Common myeloid progenitor, CD34-positive (primary cell): ENCODE data around the gene GJA5. TPM values are rescaled to one million over a fixed set of nuclear protein-coding genes. Genes with fewer than 3 reads are reported as not detected.

ENCODE experiments used
- CTCF ChIA-PET: fragments of 350-600 bp; sonication (Branson Sonifier 250); formaldehyde crosslinking; loops from one replicate; lab custom pipeline; 2021; ENCODE audit warnings: antibody characterized with exemption; lab: Charles Lee
- POLR2A ChIA-PET: fragments of 350-600 bp; sonication (Branson Sonifier 250); formaldehyde crosslinking; loops from one replicate; lab custom pipeline; 2021; ENCODE audit warnings: antibody characterized with exemption; lab: Charles Lee
- DNase-seq, 3 donors: peaks; one replicate each; pipeline versions ENCODE4 v3.0.0 to v3.0.0-alpha.2; 2013
- H3K27ac ChIP-seq, 2 experiments: 1 replicate in 1 of 2; 2 replicates in 1 of 2; pipeline ENCODE4 v1.7.0; 2013; ENCODE audit warnings: inconsistent platforms in 2 of 2, low read length in 2 of 2, mild to moderate bottlenecking in 2 of 2, low read depth in 1 of 2, moderate library complexity in 1 of 2; ENCODE audit not compliant: severe bottlenecking in 2 of 2, insufficient read depth in 1 of 2, poor library complexity in 1 of 2
- H3K27me3 ChIP-seq, 5 experiments: replicated peaks in 2 of 5; 1 replicate in 3 of 5; 2 replicates in 2 of 5; pipeline versions ENCODE4 v1.6.1 to v1.7.0; 2013; ENCODE audit warnings: low read length in 4 of 5, mild to moderate bottlenecking in 2 of 5, moderate library complexity in 2 of 5, inconsistent platforms in 1 of 5; ENCODE audit not compliant: insufficient read depth in 5 of 5, control insufficient read depth in 4 of 5
- H3K36me3 ChIP-seq, 4 experiments: 1 replicate in 2 of 4; 2 replicates in 2 of 4; pipeline versions ENCODE4 v1.6.1 to v1.7.0; 2013; ENCODE audit warnings: low read length in 3 of 4, control low read depth in 1 of 4, mild to moderate bottlenecking in 1 of 4; ENCODE audit not compliant: control insufficient read depth in 4 of 4, insufficient read depth in 4 of 4
- H3K4me1 ChIP-seq, 4 experiments: 1 replicate in 3 of 4; 2 replicates in 1 of 4; pipeline versions ENCODE4 v1.6.1 to v1.7.1; 2013; ENCODE audit warnings: low read length in 3 of 4, mild to moderate bottlenecking in 3 of 4, control low read depth in 1 of 4, inconsistent platforms in 1 of 4, moderate library complexity in 1 of 4; ENCODE audit not compliant: control insufficient read depth in 4 of 4, insufficient read depth in 4 of 4; ENCODE audit errors: control extremely low read depth in 1 of 4
- H3K4me3 ChIP-seq, 7 experiments: 1 replicate in 4 of 7; 2 replicates in 3 of 7; pipeline versions ENCODE4 v1.5.1 to v1.7.0; 2013; ENCODE audit warnings: mild to moderate bottlenecking in 7 of 7, low read length in 6 of 7, moderate library complexity in 6 of 7, inconsistent platforms in 2 of 7, low read depth in 2 of 7, control low read depth in 1 of 7; ENCODE audit not compliant: insufficient read depth in 4 of 7, control insufficient read depth in 1 of 7; ENCODE audit errors: extremely low read depth in 1 of 7
- H3K9me3 ChIP-seq, 5 experiments: 1 replicate in 4 of 5; 2 replicates in 1 of 5; pipeline versions ENCODE4 v1.6.1 to v1.7.1; 2013; ENCODE audit warnings: low read length in 4 of 5, mild to moderate bottlenecking in 2 of 5, inconsistent platforms in 1 of 5, low read depth in 1 of 5, moderate library complexity in 1 of 5; ENCODE audit not compliant: control insufficient read depth in 4 of 5, insufficient read depth in 2 of 5; ENCODE audit errors: control extremely low read depth in 1 of 5
- WGBS: methylation state at CpG from one replicate; pipeline ENCODE4 v1.1.5; 2013; ENCODE audit not compliant: insufficient coverage; 5-methylcytosine and 5-hydroxymethylcytosine counted together
- polyA plus RNA-seq: library from polyadenylated mRNA; unstranded; fragments of 120-200 nt; gene quantifications from one replicate; pipeline ENCODE4 v1.2.1, GENCODE V29; 2013

GJA5 gene
- 0.01 TPM for polyA plus RNA-seq

GRCh38 chr1:147760481-147761260 is at the start of gene GJA5:
Gene GJA5 (minus strand): TSS chr1:147760602. CDS start chr1:147759238, 1,364 bp downstream.
- WGBS, result 68% methylated on average over 4 of the region's 7 CpGs
- no peak for DNase-seq
- Histone ChIP-seq H3K4me3 (no peak within 1 kb of the TSS), H3K27me3 (no peaks in the 10 kb centered on the region), H3K36me3 (no peaks in the 10 kb centered on the region), H3K27ac (no peak within 1 kb of the TSS), H3K4me1 (peaks cover 6 to 23% (median 17%) of the 10 kb centered on the region in 4 experiments), H3K9me3 (no peaks in the 10 kb centered on the region)
- CTCF ChIA-PET, result no interaction called here
- POLR2A ChIA-PET, result no interaction called here

GRCh38 chr1:147809236-147809635 is 48.8 kb upstream of the GJA5 start:
- CTCF ChIA-PET, result no interaction called here

GRCh38 chr1:147808025-147808424 is 47.6 kb upstream of the GJA5 start:
- ChIA-PET POLR2A (no interaction called here), CTCF (no interaction called here)
- H3K36me3 ChIP-seq, result no peaks in the 10 kb centered on the region
- H3K27ac ChIP-seq, result no peak overlapping the region
- no peaks in the 10 kb centered on the region for H3K27me3 ChIP-seq
- H3K9me3 ChIP-seq, result no peaks in the 10 kb centered on the region
- DNase-seq, result no peak
- 76% methylated on average over 4 of the region's 4 CpGs for WGBS
- no peak overlapping the region for H3K4me3 ChIP-seq
- H3K4me1 ChIP-seq, result peaks cover 0 to 5% (median 1%) of the 10 kb centered on the region in 4 experiments

More at GRCh38 chr1:147809236-147809635, 48.8 kb upstream of the GJA5 start:
- WGBS, result 86% methylated on average over 1 of the region's 1 CpG
- POLR2A ChIA-PET, result no interaction called here
- Histone ChIP-seq H3K4me1 (peaks cover 0 to 7% (median 1%) of the 10 kb centered on the region in 4 experiments), H3K9me3 (no peaks in the 10 kb centered on the region), H3K27me3 (no peaks in the 10 kb centered on the region), H3K4me3 (no peak overlapping the region), H3K36me3 (no peaks in the 10 kb centered on the region), H3K27ac (no peak overlapping the region)
- DNase-seq, result no peak

- POLR2A ChIA-PET, result no interaction called here
- no peak overlapping the region for H3K27ac ChIP-seq
- no peaks in the 10 kb centered on the region for H3K27me3 ChIP-seq
- no peak overlapping the region for H3K4me3 ChIP-seq
- no peaks in the 10 kb centered on the region for H3K36me3 ChIP-seq
- no peaks in the 10 kb centered on the region for H3K9me3 ChIP-seq
- WGBS, result 100% methylated on average over 3 of the region's 4 CpGs
- CTCF ChIA-PET, result no interaction called here
- DNase-seq, result no peak
- H3K4me1 ChIP-seq, result no peaks in the 10 kb centered on the region
These were observed 47.0 kb upstream of the GJA5 start for GRCh38 chr1:147807405-147807804.

GRCh38 chr1:147804942-147805723 is 44.7 kb upstream of the GJA5 start:
- 97% methylated on average over 3 of the region's 6 CpGs for WGBS
- no peaks in the 10 kb centered on the region for H3K9me3 ChIP-seq
- H3K4me3 ChIP-seq, result no peak overlapping the region
- ChIA-PET POLR2A (no interaction called here), CTCF (no interaction called here)
- H3K4me1 ChIP-seq, result no peaks in the 10 kb centered on the region
- H3K36me3 ChIP-seq, result no peaks in the 10 kb centered on the region
- H3K27me3 ChIP-seq, result no peaks in the 10 kb centered on the region
- no peak for DNase-seq
- H3K27ac ChIP-seq, result no peak overlapping the region

- no peak overlapping the region for H3K4me3 ChIP-seq
- WGBS, result no CpG with 5 or more reads among the region's 2 CpGs
- CTCF ChIA-PET, result no interaction called here
These were observed 40.4 kb upstream of the GJA5 start for GRCh38 chr1:147800804-147801203.

GRCh38 chr1:147798731-147799130 is 38.3 kb upstream of the GJA5 start:
- Histone ChIP-seq H3K36me3 (no peaks in the 10 kb centered on the region), H3K4me1 (no peaks in the 10 kb centered on the region), H3K27me3 (peaks cover 0 to 5% (median 0%) of the 10 kb centered on the region in 5 experiments), H3K4me3 (no peak overlapping the region), H3K9me3 (no peaks in the 10 kb centered on the region), H3K27ac (no peak overlapping the region)
- WGBS, result 84% methylated on average over 2 of the region's 3 CpGs
- ChIA-PET POLR2A (no interaction called here), CTCF (no interaction called here)
- no peak for DNase-seq

More at GRCh38 chr1:147800804-147801203, 40.4 kb upstream of the GJA5 start:
- Histone ChIP-seq H3K36me3 (no peaks in the 10 kb centered on the region), H3K27me3 (no peaks in the 10 kb centered on the region), H3K4me1 (no peaks in the 10 kb centered on the region), H3K27ac (no peak overlapping the region), H3K9me3 (no peaks in the 10 kb centered on the region)
- POLR2A ChIA-PET, result no interaction called here
- DNase-seq, result no peak
